ENCODE measurements around the gene AATK.

The AATK gene

DNA sequence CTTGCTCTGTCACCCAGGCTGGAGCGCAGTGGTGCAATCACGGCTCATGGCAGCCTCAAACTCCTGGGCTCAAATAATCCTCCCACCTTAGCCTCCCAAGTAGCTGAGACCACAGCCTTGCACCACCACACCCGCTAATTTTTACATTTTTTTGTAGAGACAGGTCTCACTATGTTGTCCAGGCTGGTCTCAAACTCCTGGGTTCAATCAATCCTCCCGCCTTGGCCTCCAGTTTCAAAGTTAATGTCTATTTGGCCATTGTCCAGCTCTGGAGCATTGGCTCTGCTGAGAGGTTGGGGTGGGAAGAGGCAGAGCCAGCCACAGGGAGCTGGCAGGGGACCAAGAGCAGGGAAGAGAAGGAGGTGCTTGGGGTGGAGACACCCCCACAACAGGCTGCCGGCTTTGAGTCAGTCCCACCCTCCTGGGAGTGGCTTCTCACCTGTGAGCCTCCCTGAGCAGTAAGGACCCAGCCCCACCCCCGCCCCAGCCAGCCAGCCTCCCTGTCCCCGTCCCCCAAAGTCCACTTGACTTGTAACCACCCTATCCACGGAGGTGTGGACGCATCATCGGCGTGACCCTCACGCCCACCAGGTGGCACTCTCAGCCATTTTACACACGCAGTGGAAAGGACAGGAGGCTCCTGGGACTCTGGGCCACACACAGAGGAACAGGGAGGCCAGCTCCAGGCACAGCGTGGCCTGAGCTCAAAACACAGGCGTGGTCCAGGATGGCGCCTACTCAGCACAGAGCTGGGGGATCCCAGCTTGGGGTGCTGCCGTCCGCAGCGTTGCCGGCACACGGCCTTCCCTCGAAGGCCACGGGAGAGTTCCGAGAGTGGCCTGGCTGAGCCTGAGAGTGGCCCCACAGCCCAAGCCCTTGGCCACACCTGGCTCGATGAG lies 23.5 kb downstream of the AATK start:
- no peak for FAIRE-seq

DNA sequence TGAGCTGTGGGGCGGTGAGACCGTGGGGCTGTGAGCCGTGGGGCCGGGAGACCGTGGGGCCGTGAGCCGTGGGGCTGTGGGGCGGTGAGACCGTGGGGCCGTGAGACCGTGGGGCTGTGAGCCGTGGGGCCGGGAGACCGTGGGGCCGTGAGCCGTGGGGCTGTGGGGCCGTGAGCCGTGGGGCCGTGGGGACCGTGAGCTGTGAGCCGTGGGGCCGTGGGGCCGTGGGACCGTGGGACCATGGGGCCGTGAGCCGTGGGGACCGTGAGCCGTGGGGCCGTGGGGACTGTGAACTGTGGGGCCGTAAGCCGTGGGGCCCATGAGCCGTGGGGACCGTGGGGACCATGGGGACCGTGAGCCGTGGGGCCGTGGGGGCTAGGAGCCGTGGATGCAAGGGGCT lies 25.3 kb downstream of the AATK start:
- FAIRE-seq, result no peak

DNA sequence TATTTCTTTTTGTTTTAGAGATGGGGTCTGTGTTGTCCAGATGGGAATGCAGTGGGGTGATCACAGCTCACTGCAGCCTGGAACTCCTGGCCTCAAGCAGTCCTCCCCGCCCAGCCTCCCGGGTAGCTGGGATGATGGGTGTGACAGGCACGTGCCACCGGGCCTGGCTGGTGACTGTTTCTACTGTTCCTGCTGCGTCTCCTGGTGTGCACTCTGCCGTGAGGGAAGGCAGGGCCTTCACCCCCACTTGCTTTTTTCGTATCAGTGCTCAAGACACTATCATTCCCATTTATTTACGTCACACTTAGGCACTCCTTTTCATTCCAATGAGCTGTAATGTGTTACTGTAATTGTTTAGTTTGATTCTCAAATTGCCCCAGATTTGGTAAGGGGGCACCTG lies 26.0 kb downstream of the AATK start:
- FAIRE-seq, result no peak

DNA sequence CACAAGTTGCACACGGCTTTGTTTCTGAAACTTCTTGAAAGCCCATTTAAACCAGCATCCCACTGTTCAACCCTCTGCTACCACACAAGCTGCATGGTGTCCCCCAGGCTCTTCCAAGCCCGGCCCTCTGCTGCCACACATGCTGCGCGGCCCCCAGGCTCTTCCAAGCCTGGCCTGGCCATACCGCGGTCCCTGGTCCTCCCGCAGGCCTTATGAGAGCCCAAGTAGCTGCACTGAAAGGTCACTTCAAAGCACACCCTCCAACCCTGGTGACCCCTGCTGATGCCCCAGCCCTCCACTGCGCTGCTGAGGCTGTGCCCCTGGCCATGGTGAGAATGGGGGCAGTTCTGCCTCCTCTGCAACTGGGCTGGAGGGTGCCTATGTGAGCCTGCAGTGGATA lies 26.6 kb downstream of the AATK start:
- no peak for FAIRE-seq

DNA sequence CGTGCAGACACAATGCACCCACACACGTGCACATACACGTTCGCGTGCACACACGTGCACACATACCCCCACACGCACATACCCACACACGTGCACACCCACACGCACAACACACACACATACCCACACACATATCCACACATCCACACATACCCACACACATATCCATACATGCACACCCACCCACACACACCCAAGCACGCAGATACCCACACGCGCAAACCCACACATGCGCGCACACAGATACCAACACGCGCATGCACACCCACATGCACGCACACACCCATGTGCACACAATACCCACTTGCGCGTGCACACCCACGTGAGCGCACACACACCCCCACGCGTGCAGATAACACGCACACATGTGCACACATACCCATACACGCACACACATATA lies 27.5 kb downstream of the AATK start:
- no peak for FAIRE-seq

DNA sequence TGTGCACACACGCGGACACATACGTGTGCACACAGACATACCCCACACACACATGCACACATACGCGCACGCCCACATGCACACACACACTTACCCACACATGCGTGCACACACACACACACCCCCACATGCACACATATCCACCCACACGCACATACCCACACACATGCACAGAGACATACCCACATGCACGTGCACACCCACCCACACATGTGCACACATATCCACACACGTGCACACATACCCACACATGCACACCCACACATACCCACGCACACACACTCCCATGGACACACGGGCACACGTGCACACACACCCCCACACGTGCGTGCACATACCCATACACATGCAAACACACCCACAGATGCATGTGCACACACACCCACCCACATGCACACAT lies 27.9 kb downstream of the AATK start:
- no peak for FAIRE-seq

DNA sequence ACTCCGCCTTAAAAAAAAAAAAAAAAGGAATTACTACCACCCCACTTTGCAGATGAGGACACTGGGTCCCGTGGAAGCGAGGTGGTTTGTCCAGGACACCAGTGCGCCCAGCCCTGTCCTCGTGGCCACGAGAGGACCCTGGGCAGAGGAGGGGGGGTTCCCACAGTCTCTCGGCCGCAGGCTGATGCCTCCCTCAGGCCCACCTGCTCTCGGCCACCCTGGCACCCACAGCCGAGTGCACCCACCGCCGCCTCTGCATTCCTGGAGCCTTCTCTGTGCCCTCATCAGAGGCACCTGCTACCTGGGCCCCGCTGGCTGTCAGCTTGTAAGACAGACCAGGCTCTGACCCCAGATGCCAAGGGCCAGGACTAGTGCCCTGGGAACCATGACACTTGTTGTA lies 28.8 kb downstream of the AATK start:
- FAIRE-seq, result no peak

DNA sequence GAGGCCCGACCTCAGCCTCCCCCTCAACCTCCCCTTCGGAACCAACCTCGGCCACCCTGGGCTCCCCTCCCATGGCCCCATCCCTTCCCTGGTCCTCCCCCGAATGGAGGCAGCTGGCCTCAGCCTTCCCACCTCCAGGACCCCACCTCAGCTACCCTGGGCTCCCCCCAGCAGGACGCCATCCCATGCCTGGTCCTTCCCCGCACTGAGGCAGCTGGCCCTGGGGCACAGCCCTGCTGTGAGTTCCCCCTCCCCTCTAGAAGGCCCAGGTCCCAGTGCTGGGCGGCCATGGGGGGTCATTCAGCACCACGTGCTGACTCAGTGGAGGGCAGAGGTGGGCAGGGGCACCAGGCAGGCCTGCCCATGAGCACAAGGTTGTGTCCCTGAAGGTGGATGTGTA lies 29.7 kb downstream of the AATK start:
- FAIRE-seq, result no peak

DNA sequence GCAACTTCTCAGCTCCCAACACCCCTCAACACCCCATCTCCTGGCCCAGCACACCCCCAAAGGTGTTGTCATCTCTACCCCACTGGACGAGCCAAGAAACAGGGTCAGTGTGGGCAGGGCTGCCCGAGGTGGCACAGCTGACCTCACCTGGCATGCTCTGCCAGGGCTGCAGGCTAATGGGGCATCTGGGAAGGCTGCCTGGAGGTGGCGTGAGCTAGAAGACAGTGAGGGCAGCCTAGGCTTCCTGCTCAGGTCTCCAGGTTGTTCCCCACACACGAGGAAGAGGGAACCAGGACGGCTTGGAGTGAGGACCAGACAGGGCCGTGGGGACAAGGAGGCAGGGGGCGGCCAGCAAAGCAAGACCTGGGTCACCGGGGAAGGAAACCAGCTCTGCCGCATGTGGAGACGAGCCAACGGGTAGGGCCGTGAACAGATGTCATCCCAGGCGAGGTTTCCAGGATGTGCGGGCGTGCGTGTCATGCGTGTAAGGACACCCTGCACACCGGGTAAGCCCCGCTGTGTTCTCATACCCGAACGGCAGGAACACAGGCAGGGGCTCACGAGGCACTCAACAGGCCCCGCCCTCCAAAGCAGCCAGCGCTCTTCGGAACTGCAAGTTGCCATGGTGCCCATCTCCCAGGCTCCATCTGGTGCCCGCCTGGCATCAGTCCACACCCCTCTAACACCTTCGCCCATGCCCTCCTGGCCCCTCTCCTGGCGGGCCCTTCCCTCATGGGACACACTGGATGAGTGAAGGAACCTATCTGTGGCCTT lies 30.3 kb downstream of the AATK start:
- no peak for FAIRE-seq

DNA sequence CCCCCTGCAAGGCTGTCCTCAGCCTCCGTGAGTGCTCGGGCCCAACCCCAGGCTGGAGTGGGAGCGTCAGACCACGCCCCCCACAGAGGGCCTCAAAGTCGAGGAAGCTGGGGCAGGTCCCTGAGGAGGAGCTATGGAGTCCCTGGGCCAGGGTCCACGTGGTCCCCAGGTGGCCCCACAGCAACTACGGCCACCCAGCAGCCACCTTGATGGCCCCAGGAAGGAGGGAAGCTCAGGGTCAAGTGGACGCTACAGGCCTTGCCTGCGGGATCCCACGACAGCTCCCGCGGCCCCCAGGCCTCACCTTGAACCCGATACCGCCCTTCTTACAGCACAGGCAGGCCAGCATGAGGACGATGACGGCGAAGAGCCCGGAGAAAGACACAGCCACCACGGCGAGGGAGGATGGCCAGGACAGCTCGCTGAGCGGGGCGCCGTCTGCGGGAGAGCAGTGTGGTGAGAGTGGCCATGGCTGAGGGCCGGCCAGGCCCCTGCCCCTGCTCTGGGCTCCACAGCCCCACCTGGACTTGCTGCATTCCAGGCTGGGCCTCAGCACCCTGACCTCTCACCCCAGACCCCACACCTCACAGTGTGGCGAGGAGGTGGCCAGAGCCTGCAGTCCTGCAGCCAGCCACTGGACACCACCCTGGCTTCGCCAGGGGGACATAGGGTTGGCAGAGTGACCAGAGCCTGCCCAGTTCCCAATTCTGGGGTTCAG lies 31.8 kb downstream of the AATK start:
- FAIRE-seq, result no peak

DNA sequence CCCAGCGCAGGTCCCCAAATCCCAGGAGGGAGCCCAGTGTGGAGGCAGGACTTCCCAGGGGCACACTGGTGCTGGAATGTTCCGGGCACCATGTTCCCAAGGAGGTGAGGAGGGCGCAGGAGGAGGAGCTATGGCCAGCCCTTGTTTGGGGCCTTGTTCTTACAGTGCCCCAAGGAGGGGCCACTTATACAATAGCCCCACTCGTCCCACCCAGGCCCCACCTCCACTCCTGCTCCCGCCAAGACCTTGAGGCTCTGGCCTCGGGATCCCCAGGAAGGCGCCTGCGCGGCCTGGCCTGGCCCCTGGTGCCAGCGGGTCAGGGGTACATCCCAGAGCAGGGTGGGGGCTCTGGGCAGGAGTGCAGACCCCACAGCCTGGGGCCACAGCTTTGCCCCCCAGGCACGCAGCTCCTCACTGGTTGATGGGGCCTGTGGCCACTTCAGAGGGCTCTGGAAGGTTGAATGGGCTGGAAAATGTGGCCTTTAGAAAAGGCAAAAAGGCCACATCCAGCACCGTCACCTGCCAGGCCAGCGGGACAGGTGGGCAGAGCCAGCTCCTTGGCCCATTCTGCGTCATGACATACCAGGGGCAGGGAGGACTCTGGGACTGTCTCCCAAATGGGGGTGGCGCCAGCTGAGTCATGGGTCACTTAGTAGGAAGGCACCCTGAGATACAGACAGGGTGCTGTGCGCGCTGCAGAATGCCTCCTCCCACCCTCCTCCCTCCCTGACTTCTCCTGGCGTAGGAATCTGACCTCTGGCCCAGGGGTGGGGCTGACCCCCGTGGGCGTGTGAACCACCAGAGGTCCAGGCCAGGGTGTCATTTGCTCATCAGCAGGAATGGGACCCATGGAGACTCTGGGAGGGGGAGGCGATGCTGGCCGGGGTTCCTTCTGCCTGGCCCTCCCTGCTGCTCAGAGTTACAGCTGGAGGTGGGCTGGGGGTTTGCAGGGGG lies 33.0 kb downstream of the AATK start:
- no peak for FAIRE-seq

DNA sequence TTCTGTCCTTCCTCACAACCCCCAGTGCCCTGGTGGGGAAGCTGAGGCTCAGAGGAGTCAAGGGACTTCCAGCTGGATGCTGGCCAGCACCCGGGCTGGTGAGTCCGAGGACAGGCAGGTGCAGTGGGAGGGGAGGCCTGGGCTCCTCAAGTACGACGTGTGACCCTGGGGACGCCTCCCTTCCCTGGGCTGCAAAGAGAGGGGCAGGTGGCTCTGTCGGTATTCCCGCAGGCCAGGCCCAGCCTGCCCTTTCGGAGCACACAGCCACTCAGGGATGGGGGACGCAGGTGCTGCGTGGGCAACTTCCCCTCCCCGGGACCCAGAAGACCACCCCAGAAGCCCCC lies 33.9 kb downstream of the AATK start:
- no peak for FAIRE-seq

DNA sequence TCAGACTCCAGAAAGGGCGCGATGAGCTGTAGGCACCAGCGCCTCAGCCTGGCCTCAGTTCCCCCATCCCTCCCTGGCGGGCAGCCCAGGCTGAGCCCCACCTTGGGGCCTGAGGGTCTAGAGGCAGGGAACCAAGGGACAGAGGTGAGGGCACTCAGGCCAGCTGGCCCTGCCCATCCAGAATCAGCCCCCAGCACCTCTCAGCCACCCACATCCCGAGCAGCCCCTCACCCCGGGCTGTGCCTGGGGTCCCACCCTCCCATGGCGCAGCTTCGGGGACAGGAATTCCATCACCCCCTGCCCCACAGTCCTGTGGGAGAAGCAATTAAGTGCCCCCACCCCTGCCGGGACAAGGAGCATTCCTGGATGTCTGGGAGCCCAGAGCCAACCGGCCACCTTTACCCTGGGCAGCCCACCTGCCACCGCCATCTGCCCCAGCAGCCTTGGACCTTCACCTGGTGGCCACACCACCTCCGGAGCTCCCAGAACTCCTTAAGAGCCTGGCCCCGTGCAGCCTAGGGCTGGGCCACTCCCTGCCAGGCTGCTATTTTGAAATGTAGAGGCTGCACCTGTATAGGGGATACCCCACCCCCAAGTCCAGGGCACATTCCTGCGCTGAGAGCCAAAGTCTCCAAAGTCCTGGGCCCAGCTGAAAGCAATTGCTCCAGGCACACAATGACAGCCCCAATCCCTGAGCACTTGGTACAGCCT lies 34.4 kb downstream of the AATK start:
- FAIRE-seq, result no peak

DNA sequence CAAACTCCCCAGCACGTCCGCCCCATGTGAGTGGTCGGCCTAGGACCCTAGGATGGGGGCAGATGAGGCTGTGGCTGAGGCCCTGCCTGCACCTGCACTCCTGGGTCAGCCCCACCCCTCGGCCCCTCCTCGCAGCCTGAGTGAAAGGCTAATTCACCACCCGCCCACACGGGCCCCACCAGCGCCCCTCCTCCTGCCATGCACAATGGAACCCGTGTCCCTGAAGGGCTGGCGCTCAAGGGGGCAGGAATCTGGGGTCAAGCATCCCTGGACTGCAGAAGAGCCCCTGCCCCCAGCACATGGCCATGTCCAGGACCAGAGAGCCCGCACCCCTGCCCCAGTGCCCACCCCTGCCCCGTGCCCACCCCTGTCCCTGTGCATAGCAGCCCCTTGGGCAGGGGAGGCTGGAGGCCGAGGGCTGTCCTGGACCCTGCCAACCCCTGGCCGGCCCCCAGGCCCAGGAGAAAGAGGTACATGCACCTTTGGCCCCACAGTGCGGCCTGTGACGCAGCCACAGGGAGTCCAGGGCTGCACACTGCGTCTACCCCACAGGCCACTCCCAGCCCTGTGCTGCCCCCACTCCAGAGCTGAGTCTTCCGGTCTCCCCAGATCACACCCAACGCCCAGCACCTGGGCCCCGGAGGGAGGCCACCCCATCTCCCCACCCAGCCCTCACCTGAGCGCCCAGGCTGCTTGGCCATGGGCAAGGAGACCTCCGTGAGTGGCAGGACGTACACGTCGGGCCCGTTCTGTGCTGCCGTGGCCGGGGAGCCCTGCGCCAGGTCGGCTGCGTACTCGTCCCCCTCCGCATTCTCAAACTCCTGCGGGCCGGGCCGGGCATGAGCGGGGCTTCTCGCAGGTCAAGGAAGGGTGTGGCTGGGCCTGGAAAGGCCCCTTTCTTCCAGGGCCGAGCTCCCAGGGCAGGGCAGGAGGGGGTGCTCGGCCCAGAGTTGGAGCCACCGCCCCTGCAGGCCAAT lies 35.3 kb downstream of the AATK start:
- FAIRE-seq, result no peak

DNA sequence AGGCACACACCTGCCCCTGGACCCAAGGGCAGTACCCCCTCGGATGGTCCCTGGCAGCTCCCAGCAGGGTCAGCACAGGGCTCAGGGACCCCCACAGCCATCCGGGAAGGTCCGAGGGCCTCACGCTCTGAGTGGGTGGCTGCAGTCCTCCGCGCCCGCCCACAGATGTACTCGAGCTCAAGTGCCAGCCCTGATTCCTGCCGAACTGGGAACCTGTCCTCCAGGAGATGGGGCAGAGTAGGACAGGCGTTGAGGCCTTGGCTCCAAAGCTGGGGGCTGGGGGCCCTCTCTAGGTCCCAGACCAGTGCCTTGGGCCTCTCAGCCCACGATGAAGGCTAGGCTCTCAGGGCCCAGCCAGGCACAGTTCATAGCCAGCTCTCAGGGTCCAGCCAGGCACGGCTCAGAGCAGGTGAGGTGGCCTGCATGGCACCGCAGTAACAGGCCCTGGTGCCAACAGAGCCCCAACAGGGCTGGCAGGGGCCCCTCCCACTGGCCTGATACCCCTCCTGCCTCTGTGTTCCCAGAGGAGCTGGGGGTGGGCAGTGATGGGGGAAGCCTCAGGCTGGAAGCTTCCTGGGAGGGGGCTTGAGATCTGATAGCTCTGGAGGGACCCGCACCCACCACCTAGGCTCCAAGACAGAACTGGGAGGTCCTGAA lies 36.2 kb downstream of the AATK start:
- FAIRE-seq, result no peak

DNA sequence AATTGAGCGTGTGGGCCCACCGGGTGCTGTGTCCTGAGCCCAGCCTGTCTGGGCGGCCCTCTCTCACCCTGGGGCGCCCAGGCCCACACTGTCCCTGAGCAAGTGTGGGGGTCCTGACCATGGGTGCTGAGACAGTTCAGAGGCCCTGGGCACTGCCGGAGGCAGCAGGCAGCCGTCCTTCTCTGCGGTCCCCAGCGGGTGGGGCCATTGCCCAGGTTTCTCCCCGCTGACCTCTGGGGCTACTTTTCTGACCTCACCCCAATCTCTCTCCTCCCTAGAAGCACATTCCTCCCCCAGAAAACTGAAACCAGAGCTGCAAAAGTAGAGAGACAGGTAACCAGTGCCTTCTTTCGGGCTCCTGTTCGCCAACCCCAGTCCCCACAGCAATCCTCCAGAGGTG lies 36.7 kb downstream of the AATK start:
- no peak for FAIRE-seq

DNA sequence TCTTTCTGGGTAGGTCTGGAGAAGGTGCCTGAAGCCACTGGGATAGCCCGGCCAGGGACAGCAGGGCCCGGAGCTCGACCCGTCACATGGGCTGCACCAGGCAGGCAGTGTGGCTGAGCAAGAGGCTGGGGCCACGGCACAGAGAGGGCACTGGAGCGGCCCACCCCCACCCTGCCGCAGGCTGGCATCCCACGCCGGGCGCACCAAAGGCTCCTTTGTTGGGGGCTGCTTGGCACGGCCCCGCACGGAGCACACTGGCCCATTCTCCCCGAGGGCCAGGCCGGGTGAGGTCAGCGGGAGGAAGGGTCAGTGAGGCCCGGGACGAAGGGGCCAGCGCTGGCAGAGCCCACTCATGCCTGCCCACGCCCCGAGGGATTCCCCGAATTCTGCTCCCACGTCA lies 37.2 kb downstream of the AATK start:
- no peak for FAIRE-seq

DNA sequence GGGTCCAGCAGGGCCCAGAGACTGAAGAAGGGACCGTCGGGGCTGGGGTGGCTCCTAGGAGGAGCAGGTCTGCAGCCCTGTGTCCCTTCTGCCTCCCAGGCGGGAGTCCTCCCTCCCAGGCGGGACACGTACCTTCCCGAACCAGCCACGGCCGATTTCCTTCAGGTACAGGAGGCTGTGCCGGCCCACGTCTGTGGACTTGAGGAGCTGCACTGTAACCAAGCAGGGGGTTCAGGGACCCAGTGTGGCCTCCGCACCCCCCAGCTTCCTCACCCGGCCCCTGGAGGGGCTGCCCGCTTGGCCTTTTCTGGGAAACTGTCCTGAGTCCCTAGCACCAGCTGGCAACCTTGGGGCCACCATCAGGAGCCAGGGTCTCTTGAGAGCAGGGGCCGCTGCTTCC lies 37.7 kb downstream of the AATK start:
- FAIRE-seq, result no peak

DNA sequence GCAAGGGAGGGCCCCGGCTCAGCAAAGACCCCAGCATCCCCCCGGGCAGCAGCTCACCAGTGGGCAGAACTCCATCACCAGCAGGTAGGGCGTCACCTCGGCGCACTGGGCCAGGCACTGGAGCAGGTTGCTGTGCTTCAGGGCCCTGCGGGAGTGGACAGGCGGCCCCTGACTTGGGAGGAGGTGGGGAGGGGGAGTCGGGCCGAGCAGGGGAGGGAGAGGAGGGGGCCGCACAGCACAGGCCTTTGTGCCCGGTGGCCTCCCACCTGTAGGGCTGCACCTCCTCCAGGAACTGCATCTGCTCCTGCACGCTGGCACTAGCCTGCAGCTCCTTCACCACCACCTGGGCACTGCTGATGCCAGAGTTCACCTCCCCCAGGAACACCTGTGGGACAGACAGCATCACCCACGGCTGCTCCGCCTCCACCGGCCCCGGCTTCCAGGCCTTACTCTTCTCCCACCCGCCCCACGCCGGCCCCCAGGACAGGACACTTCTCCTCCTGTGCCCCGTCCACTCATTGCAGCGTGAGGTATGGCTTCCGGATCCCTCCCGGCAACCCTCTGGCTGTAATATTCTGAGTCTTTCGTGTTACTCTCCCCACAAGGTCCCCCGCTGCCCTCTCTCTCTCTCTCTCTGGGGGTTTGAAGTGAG lies 38.4 kb downstream of the AATK start:
- FAIRE-seq, result no peak

DNA sequence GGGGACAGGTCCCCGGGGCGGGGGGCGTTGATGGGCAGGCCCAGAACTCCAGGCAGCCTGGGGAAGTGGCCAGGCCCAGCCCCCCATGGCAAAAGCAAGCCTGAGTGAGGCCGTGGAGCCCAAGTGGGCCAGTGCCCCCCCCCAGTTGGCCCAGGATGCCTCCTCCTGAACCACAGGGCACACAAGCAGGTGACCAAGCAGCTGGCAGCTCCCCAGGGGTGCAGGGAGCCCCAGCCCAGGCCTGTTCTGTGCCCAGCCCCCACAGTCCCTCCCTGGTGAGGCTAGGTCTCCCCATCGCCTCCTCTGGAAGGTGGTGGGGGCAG lies 38.9 kb downstream of the AATK start:
- no peak for FAIRE-seq

Measured in A204.1 (cell line).